IPS-20b (cell line): ENCODE measurements around the gene AFF3.

Experiments
- H3K27ac ChIP-seq: one replicate; pipeline ENCODE4 v1.5.1; 2013; ENCODE audit warnings: low read length
- H3K27me3 ChIP-seq: 2 replicates; pipeline ENCODE4 v1.6.1; 2013; ENCODE audit warnings: mild to moderate bottlenecking, low read length, inconsistent platforms; ENCODE audit not compliant: insufficient read depth
- H3K36me3 ChIP-seq: 2 replicates; pipeline ENCODE4 v1.6.1; 2013; ENCODE audit warnings: low read depth, mild to moderate bottlenecking, inconsistent platforms, low read length, moderate library complexity; ENCODE audit not compliant: insufficient read depth
- H3K4me1 ChIP-seq: 2 replicates; pipeline ENCODE4 v1.6.1; 2013; ENCODE audit warnings: mild to moderate bottlenecking, control low read depth, inconsistent platforms, low read length, moderate library complexity; ENCODE audit not compliant: insufficient read depth
- H3K4me3 ChIP-seq: 2 replicates; pipeline ENCODE4 v1.5.1; 2013; ENCODE audit warnings: mild to moderate bottlenecking, low read length, inconsistent platforms
- H3K9ac ChIP-seq: 2 replicates; pipeline ENCODE4 v1.6.1; 2013; ENCODE audit warnings: low read depth, mild to moderate bottlenecking, inconsistent platforms, low read length, moderate library complexity
- H3K9me3 ChIP-seq: 2 replicates; pipeline ENCODE4 v1.6.1; 2013; ENCODE audit warnings: mild to moderate bottlenecking, low read depth, low read length, inconsistent platforms; ENCODE audit not compliant: insufficient read depth

The AFF3 gene

GRCh38 chr2:99880148-99880963 lies 262.0 kb downstream of the AFF3 start:
- no peak overlapping the region for H3K27ac ChIP-seq
- H3K36me3 ChIP-seq: no peaks in the 10 kb centered on the region
- no peaks in the 10 kb centered on the region for H3K9me3 ChIP-seq
- H3K9ac ChIP-seq: no peak overlapping the region
- H3K4me3 ChIP-seq: no peak overlapping the region
- H3K4me1 ChIP-seq: peaks cover 4% of the 10 kb centered on the region; the same call in 1 of the 2 replicates
- no peaks in the 10 kb centered on the region for H3K27me3 ChIP-seq

GRCh38 chr2:99879481-99879880 lies 262.9 kb downstream of the AFF3 start:
- Histone ChIP-seq H3K27me3 (no peaks in the 10 kb centered on the region), H3K36me3 (no peaks in the 10 kb centered on the region), H3K4me1 (peaks cover 4% of the 10 kb centered on the region; the same call in 1 of the 2 replicates), H3K4me3 (no peak overlapping the region), H3K27ac (no peak overlapping the region), H3K9ac (no peak overlapping the region), H3K9me3 (no peaks in the 10 kb centered on the region)

- Histone ChIP-seq H3K9me3 (no peaks in the 10 kb centered on the region), H3K27me3 (no peaks in the 10 kb centered on the region), H3K36me3 (no peaks in the 10 kb centered on the region), H3K4me3 (no peak overlapping the region), H3K4me1 (peaks cover 4% of the 10 kb centered on the region; the same call in 1 of the 2 replicates), H3K9ac (no peak overlapping the region), H3K27ac (no peak overlapping the region)
These were observed 263.6 kb downstream of the AFF3 start for GRCh38 chr2:99878581-99879350.

- Histone ChIP-seq H3K4me3 (no peak overlapping the region), H3K9ac (no peak overlapping the region)
These were observed 264.4 kb downstream of the AFF3 start for GRCh38 chr2:99877963-99878362.

GRCh38 chr2:99876956-99877355 lies 265.4 kb downstream of the AFF3 start:
- peaks cover 4% of the 10 kb centered on the region; the same call in 1 of the 2 replicates for H3K4me1 ChIP-seq
- H3K27me3 ChIP-seq: no peaks in the 10 kb centered on the region
- H3K4me3 ChIP-seq: no peak overlapping the region
- no peaks in the 10 kb centered on the region for H3K36me3 ChIP-seq
- H3K9me3 ChIP-seq: no peaks in the 10 kb centered on the region
- no peak overlapping the region for H3K27ac ChIP-seq
- H3K9ac ChIP-seq: no peak overlapping the region

More at GRCh38 chr2:99877963-99878362, 264.4 kb downstream of the AFF3 start:
- Histone ChIP-seq H3K27me3 (no peaks in the 10 kb centered on the region), H3K9me3 (no peaks in the 10 kb centered on the region), H3K4me1 (peaks cover 4% of the 10 kb centered on the region; the same call in 1 of the 2 replicates), H3K27ac (no peak overlapping the region), H3K36me3 (no peaks in the 10 kb centered on the region)

- Histone ChIP-seq H3K4me1 (no peaks in the 10 kb centered on the region), H3K27me3 (no peaks in the 10 kb centered on the region), H3K9ac (no peak overlapping the region)
These were observed 266.7 kb downstream of the AFF3 start for GRCh38 chr2:99875627-99876201.

GRCh38 chr2:99868260-99868659 lies 274.1 kb downstream of the AFF3 start:
- Histone ChIP-seq H3K9ac (no peak overlapping the region), H3K4me3 (no peak overlapping the region), H3K36me3 (no peaks in the 10 kb centered on the region), H3K27me3 (no peaks in the 10 kb centered on the region), H3K9me3 (no peaks in the 10 kb centered on the region), H3K27ac (no peak overlapping the region), H3K4me1 (no peaks in the 10 kb centered on the region)

More at GRCh38 chr2:99875627-99876201, 266.7 kb downstream of the AFF3 start:
- H3K9me3 ChIP-seq: no peaks in the 10 kb centered on the region
- H3K27ac ChIP-seq: no peak overlapping the region
- no peak overlapping the region for H3K4me3 ChIP-seq
- H3K36me3 ChIP-seq: no peaks in the 10 kb centered on the region

- Histone ChIP-seq H3K27me3 (no peaks in the 10 kb centered on the region), H3K4me1 (no peaks in the 10 kb centered on the region), H3K9me3 (no peaks in the 10 kb centered on the region)
These were observed 274.6 kb downstream of the AFF3 start for GRCh38 chr2:99867770-99868169.

GRCh38 chr2:99865818-99866676 lies 276.3 kb downstream of the AFF3 start:
- H3K4me3 ChIP-seq: no peak overlapping the region

More at GRCh38 chr2:99867770-99868169, 274.6 kb downstream of the AFF3 start:
- no peaks in the 10 kb centered on the region for H3K36me3 ChIP-seq
- no peak overlapping the region for H3K9ac ChIP-seq
- H3K27ac ChIP-seq: no peak overlapping the region
- no peak overlapping the region for H3K4me3 ChIP-seq

GRCh38 chr2:99864561-99865553 lies 277.5 kb downstream of the AFF3 start:
- H3K27ac ChIP-seq: no peak overlapping the region

More at GRCh38 chr2:99865818-99866676, 276.3 kb downstream of the AFF3 start:
- H3K27me3 ChIP-seq: no peaks in the 10 kb centered on the region
- H3K4me1 ChIP-seq: no peaks in the 10 kb centered on the region
- no peaks in the 10 kb centered on the region for H3K9me3 ChIP-seq
- no peak overlapping the region for H3K27ac ChIP-seq
- no peaks in the 10 kb centered on the region for H3K36me3 ChIP-seq
- H3K9ac ChIP-seq: no peak overlapping the region

More at GRCh38 chr2:99864561-99865553, 277.5 kb downstream of the AFF3 start:
- Histone ChIP-seq H3K4me1 (no peaks in the 10 kb centered on the region), H3K9ac (no peak overlapping the region), H3K9me3 (no peaks in the 10 kb centered on the region), H3K4me3 (no peak overlapping the region), H3K27me3 (no peaks in the 10 kb centered on the region), H3K36me3 (no peaks in the 10 kb centered on the region)
